Duodenal mucosa (tissue), 2 donors: ENCODE measurements around the gene XPOT.
A peak's percentile ranks its signal among the peaks of the same experiment; 100 is the strongest.

Experiments used
- H3K27ac ChIP-seq: one replicate; pipeline ENCODE4 v1.7.0; 2013; ENCODE audit warnings: low read depth, low read length
- H3K27me3 ChIP-seq, 2 donors: one replicate each; pipeline ENCODE4 v1.7.0; 2013; ENCODE audit warnings: low read length in 2 of 2, control low read depth in 1 of 2; ENCODE audit not compliant: insufficient read depth in 2 of 2, control insufficient read depth in 1 of 2
- H3K36me3 ChIP-seq, 2 donors: one replicate each; pipeline ENCODE4 v1.7.0; 2013; ENCODE audit warnings: low read length in 2 of 2, control low read depth in 1 of 2; ENCODE audit not compliant: insufficient read depth in 2 of 2, control insufficient read depth in 1 of 2
- H3K4me1 ChIP-seq, 2 donors: one replicate each; pipeline ENCODE4 v1.7.0; 2013; ENCODE audit warnings: low read length in 2 of 2, control low read depth in 1 of 2; ENCODE audit not compliant: insufficient read depth in 2 of 2, control insufficient read depth in 1 of 2
- H3K4me3 ChIP-seq, 2 donors: one replicate each; pipeline ENCODE4 v1.7.0; 2013; ENCODE audit warnings: low read length in 2 of 2, low read depth in 1 of 2
- H3K9ac ChIP-seq, 2 donors: one replicate each; pipeline ENCODE4 v1.7.0; 2013; ENCODE audit warnings: low read length in 2 of 2, low read depth in 1 of 2
- H3K9me3 ChIP-seq, 2 donors: one replicate each; pipeline ENCODE4 v1.7.0; 2013; ENCODE audit warnings: low read length in 2 of 2, control low read depth in 1 of 2; ENCODE audit not compliant: control insufficient read depth in 1 of 2

The XPOT gene

DNA sequence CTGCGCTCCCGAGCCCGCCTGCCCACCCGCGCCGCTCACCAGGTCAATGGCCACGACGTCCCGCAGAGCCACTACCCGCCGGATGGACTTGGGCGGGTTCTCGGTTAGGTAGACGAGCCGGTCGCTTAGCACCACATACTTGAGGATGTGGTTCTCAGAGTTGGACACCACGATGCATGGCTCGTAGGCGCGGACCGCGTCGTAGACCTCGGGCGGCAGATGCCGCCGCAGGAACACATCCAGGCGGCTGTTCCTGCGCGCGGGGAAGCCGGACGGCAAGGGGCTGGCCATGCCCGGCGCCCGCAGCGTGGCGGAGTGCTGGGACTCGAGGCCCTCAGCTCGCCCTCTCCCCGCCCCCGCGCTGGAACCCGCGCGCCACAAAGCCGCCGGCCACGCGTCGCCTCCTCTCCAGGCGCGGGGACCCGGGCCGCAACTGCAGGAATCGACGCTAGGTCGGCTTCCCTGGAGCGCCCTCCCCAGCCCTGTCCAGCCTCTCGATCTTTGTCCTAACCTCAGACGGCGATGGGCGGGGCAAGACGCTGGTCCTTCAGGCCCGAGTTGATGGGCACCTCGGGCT lies 13.8 kb upstream of the XPOT start, which contains the start of gene C12orf56:
Gene C12orf56, minus strand, starts transcription at position 484 of the 577 bp plus-strand sequence. Its CDS starts 193 bp downstream, at position 291.
- no peak within 1 kb of the TSS for H3K9ac ChIP-seq

DNA sequence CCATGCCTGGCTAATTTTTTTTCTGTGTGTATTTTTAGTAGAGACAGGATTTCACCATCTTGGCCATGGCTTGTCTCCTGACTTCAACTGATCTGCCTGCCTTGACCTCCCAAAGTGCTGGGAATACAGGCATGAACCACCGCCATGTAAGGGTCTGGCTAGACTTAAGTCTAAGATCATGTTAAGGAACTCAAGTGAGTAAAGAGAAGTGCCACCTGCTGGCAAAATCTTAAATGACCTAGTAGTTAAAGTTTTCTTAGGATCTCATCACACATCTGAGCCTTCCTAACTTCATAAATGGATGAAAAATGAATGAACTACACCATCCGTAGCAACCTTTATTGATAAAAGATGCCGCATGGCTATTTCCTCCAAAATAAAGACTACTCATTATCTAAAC lies 12.0 kb upstream of the XPOT start:
- Histone ChIP-seq H3K9me3 (no peaks in the 10 kb centered on the region), H3K27me3 (peaks cover 15 to 21% of the 10 kb centered on the region in 2 donors), H3K4me3 (no peak overlapping the region), H3K9ac (no peak overlapping the region), H3K36me3 (no peaks in the 10 kb centered on the region), H3K27ac (no peak overlapping the region), H3K4me1 (peaks cover 4 to 6% of the 10 kb centered on the region in 2 donors)

More for the DNA sequence above, 13.8 kb upstream of the XPOT start, which contains the start of gene C12orf56:
- Histone ChIP-seq H3K27me3 (peaks cover 15 to 21% of the 10 kb centered on the region in 2 donors), H3K36me3 (no peaks in the 10 kb centered on the region), H3K9me3 (no peaks in the 10 kb centered on the region), H3K27ac (no peak within 1 kb of the TSS), H3K4me3 (peak within 1 kb of the TSS; percentile 4 to 51), H3K4me1 (peaks cover 4 to 6% of the 10 kb centered on the region in 2 donors)

DNA sequence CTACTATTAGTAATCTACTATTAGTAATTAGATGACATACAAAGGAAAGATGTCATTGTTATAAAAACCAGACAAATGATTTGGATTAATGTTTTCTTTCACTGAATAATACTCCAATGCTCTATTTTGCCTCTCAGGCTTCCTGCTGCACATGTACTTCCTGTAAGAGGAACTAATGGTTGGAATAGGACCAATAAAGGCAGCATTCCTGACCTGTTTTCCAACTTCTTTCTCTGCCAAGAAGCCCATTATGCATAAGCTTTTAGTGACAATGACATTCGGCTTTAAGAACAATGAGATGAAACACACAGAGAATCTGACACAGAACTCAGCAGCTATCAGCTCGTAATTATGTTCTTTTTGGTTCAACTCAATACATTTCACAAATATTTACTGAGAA lies 8.5 kb upstream of the XPOT start:
- Histone ChIP-seq H3K36me3 (no peaks in the 10 kb centered on the region), H3K4me1 (no peaks in the 10 kb centered on the region), H3K9me3 (no peaks in the 10 kb centered on the region), H3K27ac (no peak overlapping the region), H3K4me3 (no peak overlapping the region), H3K9ac (no peak overlapping the region), H3K27me3 (peaks cover 5% of the 10 kb centered on the region in 2 donors)

DNA sequence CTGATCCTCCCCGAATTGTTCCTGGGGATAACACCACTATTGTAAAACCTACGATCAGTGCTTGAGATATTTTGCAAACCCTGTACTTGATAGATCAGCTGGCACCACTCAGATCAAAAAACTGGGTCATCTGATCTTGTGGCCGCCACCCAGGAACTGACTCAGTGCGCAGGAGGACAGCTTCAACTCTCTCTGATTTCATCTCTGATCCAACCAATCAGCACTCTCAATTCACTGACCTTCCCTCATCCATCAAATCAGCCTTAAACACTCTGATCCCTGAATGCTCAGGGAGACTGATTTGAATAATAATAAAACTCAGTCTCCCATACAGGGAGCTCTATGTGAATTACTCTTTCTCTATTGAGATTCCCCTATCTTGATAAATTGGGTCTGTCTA lies 4.2 kb upstream of the XPOT start:
- Histone ChIP-seq H3K9me3 (no peaks in the 10 kb centered on the region), H3K9ac (no peak overlapping the region), H3K4me1 (peaks cover 0 to 4% of the 10 kb centered on the region in 2 donors), H3K27me3 (no peaks in the 10 kb centered on the region), H3K4me3 (no peak overlapping the region), H3K36me3 (no peaks in the 10 kb centered on the region), H3K27ac (no peak overlapping the region)

DNA sequence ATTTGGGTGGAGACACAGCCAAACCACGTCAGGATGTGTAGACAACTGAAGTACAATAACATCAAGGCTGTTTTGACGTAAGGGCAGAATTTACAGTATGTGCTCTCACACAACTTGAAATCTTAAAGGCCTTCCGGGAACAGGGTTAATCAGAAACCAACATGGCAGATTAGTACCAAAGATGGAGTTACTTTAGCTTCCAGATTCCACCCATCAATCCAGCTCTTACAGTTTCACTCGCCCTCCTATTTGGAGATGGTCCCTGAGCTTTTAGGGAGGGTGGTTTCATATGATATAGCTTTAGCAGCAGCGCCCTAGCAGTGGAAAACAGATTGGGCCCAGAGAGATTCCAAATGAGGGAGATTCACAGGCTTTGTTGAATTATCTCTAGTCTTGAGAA lies 2.0 kb upstream of the XPOT start:
- Histone ChIP-seq H3K9me3 (no peaks in the 10 kb centered on the region), H3K27ac (no peak overlapping the region), H3K36me3 (no peaks in the 10 kb centered on the region), H3K27me3 (no peaks in the 10 kb centered on the region), H3K9ac (no peak overlapping the region), H3K4me3 (no peak overlapping the region), H3K4me1 (peaks cover 0 to 4% of the 10 kb centered on the region in 2 donors)

DNA sequence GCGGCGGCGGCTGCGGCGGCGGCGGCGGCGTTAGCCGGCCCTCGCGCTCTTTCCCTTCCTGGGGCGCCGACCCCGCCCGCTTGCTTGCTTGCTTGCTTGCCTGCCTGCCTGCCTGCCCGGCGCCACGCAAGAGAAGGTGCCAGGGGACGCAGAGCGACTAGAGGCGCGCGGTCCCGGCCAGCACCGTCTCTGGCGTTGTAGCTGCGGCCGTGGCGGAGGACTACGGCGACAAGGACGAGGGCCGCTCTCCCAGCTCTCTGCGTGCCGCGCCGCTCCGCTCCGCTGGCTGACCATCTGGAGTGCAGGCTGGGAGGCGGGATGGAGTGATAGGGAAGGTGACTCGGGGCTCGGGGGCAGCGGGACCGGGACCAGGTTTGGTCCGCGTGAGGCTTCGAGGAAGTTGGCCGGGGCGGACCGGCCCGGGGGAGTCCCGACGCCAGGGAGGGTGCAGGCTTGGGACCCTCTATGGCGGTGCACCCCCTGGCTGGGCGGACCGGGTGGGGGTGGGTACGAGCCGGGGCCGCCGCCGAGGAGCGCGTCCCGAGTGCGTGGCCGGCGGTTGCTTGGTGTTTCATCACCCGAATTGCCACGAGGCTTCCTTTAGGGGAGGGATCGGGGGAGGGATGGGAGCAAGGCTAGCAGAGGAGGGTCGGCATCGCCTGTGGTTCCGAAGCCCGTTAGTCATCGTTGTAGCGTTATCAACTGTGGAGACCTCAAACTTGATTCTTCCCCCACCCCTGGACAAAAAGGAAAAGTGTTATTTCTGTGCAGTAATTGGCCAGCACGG lies 471 bp downstream of the XPOT start:
- Histone ChIP-seq H3K4me3 (peak overlapping the region; percentile 77 to 93), H3K36me3 (no peaks in the 10 kb centered on the region), H3K27me3 (no peaks in the 10 kb centered on the region), H3K9ac (peak overlapping the region; percentile 80 to 91), H3K9me3 (no peaks in the 10 kb centered on the region), H3K27ac (peak overlapping the region; percentile 94), H3K4me1 (peaks cover 0 to 4% of the 10 kb centered on the region in 2 donors)

DNA sequence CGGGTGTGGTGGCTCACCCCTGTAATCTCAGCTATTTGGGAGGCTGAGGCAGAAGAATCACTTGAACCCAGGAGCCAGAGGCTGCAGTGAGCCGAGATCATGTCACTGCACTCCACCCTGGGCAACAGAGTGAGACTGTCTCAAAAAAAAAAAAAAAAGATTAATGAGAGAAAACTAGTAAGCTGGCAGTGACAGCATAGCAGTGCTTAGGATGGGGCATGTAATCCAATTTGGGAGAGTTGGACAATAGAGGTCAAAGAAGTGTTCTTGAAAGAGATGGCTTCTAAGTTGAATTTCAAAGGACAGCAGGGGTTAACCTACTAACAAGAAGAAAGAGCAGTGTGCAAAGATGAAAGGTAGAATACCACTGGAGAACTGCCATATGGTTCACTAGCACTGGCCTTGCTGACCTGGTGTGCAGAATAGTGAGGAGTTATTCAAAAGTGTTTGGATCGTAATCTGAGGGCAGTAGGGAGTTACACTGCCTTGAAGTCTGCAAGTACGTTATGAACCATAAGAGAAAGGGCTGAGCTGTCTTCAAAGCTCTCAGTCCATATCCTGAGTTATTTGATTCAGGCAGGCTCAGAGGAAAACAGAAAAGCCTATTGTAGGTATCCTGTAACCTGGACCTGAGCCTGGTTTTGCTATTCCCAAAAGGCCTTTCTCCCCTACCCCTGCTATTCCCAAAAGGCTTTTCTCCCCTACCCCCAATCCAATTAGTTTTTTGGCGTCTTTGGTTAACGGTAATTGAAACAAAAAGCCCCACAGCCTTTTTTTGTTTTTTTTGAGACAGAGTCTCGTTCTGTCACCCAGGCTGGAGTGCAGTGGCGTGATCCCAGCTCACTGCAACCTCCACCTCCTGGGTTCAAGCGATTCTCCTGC lies 3.4 kb downstream of the XPOT start:
- Histone ChIP-seq H3K4me3 (no peak overlapping the region), H3K9ac (no peak overlapping the region), H3K27me3 (no peaks in the 10 kb centered on the region), H3K4me1 (peaks cover 0 to 4% of the 10 kb centered on the region in 2 donors), H3K36me3 (peaks cover 14 to 17% of the 10 kb centered on the region in 2 donors), H3K27ac (no peak overlapping the region), H3K9me3 (no peaks in the 10 kb centered on the region)

DNA sequence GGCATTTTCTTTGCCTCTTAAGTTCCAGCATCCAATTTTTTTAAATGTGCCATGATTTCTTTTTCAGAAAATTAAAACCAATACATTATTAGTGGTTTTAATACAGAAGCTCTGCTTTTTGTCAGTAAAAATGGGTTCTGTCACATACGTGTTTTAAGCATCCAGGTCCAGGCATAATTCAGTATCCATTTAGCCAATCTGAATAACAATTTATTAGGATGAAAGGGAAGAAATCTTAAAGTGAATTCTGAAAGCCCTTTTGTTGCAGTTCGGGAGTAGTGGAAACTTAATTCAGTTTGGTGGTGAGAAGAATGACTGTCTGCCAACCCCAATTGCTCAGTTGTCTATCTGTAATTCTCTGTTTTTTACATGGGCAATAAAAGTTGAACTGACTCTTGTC lies 7.2 kb downstream of the XPOT start:
- Histone ChIP-seq H3K9ac (no peak overlapping the region), H3K4me3 (no peak overlapping the region), H3K27me3 (no peaks in the 10 kb centered on the region), H3K27ac (no peak overlapping the region), H3K9me3 (no peaks in the 10 kb centered on the region), H3K36me3 (peaks cover 35 to 39% of the 10 kb centered on the region in 2 donors), H3K4me1 (peaks cover 0 to 6% of the 10 kb centered on the region in 2 donors)

DNA sequence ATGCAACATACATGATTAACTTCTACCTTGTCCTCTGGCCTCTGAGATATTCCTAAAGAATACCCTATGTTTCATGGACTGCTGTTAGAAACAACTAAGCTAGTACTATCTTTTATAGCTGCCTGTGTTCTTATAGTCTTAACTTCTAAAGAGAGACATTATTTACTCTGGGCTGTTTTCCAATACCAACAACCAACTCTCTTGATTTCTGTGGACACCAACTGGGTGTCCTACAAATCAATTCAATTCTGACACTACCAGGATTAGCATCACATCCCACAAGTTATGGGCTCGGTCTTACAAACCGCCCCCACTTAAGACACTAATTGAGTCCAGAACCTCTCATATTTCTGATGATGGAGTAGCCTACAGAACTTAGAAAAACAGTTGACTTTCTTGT lies 8.3 kb downstream of the XPOT start:
- H3K4me3 ChIP-seq: no peak overlapping the region
- no peak overlapping the region for H3K9ac ChIP-seq
- no peaks in the 10 kb centered on the region for H3K9me3 ChIP-seq
- no peaks in the 10 kb centered on the region for H3K27me3 ChIP-seq
- no peak overlapping the region for H3K27ac ChIP-seq
- peaks cover 0 to 6% of the 10 kb centered on the region in 2 donors for H3K4me1 ChIP-seq
- peaks cover 39 to 50% of the 10 kb centered on the region in 2 donors for H3K36me3 ChIP-seq

DNA sequence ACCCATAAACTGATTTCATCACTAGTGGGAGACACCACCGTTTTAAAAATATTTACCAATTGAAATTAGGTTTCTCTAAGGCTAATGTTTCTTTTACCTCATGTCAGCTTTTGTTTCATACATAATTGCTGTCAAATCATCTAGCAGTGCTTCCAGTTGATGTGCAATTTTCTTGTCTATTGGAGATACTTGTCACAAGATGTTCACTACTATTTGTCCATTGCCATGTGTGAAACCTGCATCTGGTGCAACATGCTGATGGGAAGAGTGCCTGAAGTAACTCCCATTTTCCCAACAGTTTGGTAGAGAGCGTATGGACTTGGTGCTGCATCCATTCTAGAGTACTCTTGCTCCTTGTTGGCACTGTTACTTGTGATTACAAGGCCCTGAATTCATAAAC lies 9.7 kb downstream of the XPOT start:
- no peaks in the 10 kb centered on the region for H3K27me3 ChIP-seq
- H3K4me3 ChIP-seq: no peak overlapping the region
- no peaks in the 10 kb centered on the region for H3K9me3 ChIP-seq
- H3K27ac ChIP-seq: no peak overlapping the region
- peaks cover 39 to 62% of the 10 kb centered on the region in 2 donors for H3K36me3 ChIP-seq
- H3K4me1 ChIP-seq: peaks cover 0 to 6% of the 10 kb centered on the region in 2 donors
- no peak overlapping the region for H3K9ac ChIP-seq
